ENCODE measurements around the gene MEIS2.
A peak's percentile ranks its signal among the peaks of the same experiment; 100 is the strongest.

Gene MEIS2

GRCh38 chr15:37102305-37103162 is 2.2 kb upstream of the MEIS2 start (continued):
- TF ChIP-seq, protein P1, sequence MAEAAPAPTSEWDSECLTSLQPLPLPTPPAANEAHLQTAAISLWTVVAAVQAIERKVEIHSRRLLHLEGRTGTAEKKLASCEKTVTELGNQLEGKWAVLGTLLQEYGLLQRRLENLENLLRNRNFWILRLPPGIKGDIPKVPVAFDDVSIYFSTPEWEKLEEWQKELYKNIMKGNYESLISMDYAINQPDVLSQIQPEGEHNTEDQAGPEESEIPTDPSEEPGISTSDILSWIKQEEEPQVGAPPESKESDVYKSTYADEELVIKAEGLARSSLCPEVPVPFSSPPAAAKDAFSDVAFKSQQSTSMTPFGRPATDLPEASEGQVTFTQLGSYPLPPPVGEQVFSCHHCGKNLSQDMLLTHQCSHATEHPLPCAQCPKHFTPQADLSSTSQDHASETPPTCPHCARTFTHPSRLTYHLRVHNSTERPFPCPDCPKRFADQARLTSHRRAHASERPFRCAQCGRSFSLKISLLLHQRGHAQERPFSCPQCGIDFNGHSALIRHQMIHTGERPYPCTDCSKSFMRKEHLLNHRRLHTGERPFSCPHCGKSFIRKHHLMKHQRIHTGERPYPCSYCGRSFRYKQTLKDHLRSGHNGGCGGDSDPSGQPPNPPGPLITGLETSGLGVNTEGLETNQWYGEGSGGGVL (tag by site-specific recombination; IDR thresholded peaks at IDR 0.05), result peak; percentile 22; the same call in 1 of the 2 replicates
- TF ChIP-seq ZNF184 (tag by site-specific recombination; IDR thresholded peaks at IDR 0.05), result no peak
- TF ChIP-seq, protein P2, sequence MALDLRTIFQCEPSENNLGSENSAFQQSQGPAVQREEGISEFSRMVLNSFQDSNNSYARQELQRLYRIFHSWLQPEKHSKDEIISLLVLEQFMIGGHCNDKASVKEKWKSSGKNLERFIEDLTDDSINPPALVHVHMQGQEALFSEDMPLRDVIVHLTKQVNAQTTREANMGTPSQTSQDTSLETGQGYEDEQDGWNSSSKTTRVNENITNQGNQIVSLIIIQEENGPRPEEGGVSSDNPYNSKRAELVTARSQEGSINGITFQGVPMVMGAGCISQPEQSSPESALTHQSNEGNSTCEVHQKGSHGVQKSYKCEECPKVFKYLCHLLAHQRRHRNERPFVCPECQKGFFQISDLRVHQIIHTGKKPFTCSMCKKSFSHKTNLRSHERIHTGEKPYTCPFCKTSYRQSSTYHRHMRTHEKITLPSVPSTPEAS (tag by site-specific recombination; IDR thresholded peaks at IDR 0.05), result 0 out of 2 replicates have a peak, but pooled peaks have one; percentile 19
- peak; percentile 37; the same call in 1 of the 2 replicates for TF ChIP-seq PRDM1 (tag by site-specific recombination; IDR thresholded peaks at IDR 0.05)
- TF ChIP-seq FEZF1 (tag by site-specific recombination; IDR thresholded peaks at IDR 0.05), result peak; percentile 71
- TF ChIP-seq, protein P3, sequence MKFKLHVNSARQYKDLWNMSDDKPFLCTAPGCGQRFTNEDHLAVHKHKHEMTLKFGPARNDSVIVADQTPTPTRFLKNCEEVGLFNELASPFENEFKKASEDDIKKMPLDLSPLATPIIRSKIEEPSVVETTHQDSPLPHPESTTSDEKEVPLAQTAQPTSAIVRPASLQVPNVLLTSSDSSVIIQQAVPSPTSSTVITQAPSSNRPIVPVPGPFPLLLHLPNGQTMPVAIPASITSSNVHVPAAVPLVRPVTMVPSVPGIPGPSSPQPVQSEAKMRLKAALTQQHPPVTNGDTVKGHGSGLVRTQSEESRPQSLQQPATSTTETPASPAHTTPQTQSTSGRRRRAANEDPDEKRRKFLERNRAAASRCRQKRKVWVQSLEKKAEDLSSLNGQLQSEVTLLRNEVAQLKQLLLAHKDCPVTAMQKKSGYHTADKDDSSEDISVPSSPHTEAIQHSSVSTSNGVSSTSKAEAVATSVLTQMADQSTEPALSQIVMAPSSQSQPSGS (tag by site-specific recombination; IDR thresholded peaks at IDR 0.05; ENCODE audit: low read depth), result no peak
- TF ChIP-seq ZXDB (tag by site-specific recombination; IDR thresholded peaks at IDR 0.05), result 0 out of 2 replicates have a peak, but pooled peaks have one; percentile 21
- TF ChIP-seq ZNF776 (tag by site-specific recombination; IDR thresholded peaks at IDR 0.05; ENCODE audit: borderline replicate concordance), result no peak
- TF ChIP-seq ZNF830 (tag by site-specific recombination; IDR thresholded peaks at IDR 0.05; ENCODE audit: low read depth), result no peak
- TF ChIP-seq, protein P4, sequence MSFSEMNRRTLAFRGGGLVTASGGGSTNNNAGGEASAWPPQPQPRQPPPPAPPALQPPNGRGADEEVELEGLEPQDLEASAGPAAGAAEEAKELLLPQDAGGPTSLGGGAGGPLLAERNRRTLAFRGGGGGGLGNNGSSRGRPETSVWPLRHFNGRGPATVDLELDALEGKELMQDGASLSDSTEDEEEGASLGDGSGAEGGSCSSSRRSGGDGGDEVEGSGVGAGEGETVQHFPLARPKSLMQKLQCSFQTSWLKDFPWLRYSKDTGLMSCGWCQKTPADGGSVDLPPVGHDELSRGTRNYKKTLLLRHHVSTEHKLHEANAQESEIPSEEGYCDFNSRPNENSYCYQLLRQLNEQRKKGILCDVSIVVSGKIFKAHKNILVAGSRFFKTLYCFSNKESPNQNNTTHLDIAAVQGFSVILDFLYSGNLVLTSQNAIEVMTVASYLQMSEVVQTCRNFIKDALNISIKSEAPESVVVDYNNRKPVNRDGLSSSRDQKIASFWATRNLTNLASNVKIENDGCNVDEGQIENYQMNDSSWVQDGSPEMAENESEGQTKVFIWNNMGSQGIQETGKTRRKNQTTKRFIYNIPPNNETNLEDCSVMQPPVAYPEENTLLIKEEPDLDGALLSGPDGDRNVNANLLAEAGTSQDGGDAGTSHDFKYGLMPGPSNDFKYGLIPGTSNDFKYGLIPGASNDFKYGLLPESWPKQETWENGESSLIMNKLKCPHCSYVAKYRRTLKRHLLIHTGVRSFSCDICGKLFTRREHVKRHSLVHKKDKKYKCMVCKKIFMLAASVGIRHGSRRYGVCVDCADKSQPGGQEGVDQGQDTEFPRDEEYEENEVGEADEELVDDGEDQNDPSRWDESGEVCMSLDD (tag by site-specific recombination; IDR thresholded peaks at IDR 0.05), result no peak
- no peak for TF ChIP-seq ZBTB1 (tag by site-specific recombination; IDR thresholded peaks at IDR 0.05)
- no peak for TF ChIP-seq ZNF140 (tag by site-specific recombination; IDR thresholded peaks at IDR 0.05)
- 0 out of 2 replicates have a peak, but pooled peaks have one; percentile 18 for TF ChIP-seq ZNF24 (tag by site-specific recombination; IDR thresholded peaks at IDR 0.05)
- no peak for TF ChIP-seq ZNF561 (tag by site-specific recombination; IDR thresholded peaks at IDR 0.05; ENCODE audit: borderline replicate concordance)
- TF ChIP-seq ZSCAN30 (tag by site-specific recombination; IDR thresholded peaks at IDR 0.05), result peak; percentile 49; the same call in 1 of the 2 replicates
- 0 out of 2 replicates have a peak, but pooled peaks have one; percentile 8 for TF ChIP-seq ZNF121 (tag by site-specific recombination; IDR thresholded peaks at IDR 0.05)
- peak; percentile 53; the same call in 1 of the 2 replicates for TF ChIP-seq ZBTB20 (tag by site-specific recombination; IDR thresholded peaks at IDR 0.05)
- no peak for TF ChIP-seq GLI2 (tag by site-specific recombination; IDR thresholded peaks at IDR 0.05; ENCODE audit: borderline replicate concordance, low read depth)
- no peak for TF ChIP-seq OVOL3 (tag by site-specific recombination; IDR thresholded peaks at IDR 0.05)
- peak; percentile 6; the same call in 1 of the 2 replicates for TF ChIP-seq IKZF3 (tag by site-specific recombination; IDR thresholded peaks at IDR 0.05)
- TF ChIP-seq ZSCAN5A (tag by site-specific recombination; IDR thresholded peaks at IDR 0.05), result no peak
- 0 out of 2 replicates have a peak, but pooled peaks have one; percentile 34 for TF ChIP-seq ZNF366 (tag by site-specific recombination; conservative IDR thresholded peaks at IDR 0.05)
- TF ChIP-seq ZSCAN16 (tag by site-specific recombination; IDR thresholded peaks at IDR 0.05), result no peak
- TF ChIP-seq ZNF19 (tag by site-specific recombination; IDR thresholded peaks at IDR 0.05; ENCODE audit: low read depth), result no peak
- 0 out of 2 replicates have a peak, but pooled peaks have one; percentile 23 for TF ChIP-seq ZNF501 (tag by site-specific recombination; IDR thresholded peaks at IDR 0.05)
- TF ChIP-seq, protein P5, sequence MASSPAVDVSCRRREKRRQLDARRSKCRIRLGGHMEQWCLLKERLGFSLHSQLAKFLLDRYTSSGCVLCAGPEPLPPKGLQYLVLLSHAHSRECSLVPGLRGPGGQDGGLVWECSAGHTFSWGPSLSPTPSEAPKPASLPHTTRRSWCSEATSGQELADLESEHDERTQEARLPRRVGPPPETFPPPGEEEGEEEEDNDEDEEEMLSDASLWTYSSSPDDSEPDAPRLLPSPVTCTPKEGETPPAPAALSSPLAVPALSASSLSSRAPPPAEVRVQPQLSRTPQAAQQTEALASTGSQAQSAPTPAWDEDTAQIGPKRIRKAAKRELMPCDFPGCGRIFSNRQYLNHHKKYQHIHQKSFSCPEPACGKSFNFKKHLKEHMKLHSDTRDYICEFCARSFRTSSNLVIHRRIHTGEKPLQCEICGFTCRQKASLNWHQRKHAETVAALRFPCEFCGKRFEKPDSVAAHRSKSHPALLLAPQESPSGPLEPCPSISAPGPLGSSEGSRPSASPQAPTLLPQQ (tag by site-specific recombination; IDR thresholded peaks at IDR 0.05), result 0 out of 2 replicates have a peak, but pooled peaks have one; percentile 33
- no peak for TF ChIP-seq ZNF16 (tag by site-specific recombination; IDR thresholded peaks at IDR 0.05; ENCODE audit: low read depth)
- no peak for TF ChIP-seq ZNF548 (tag by site-specific recombination; IDR thresholded peaks at IDR 0.05)
- TF ChIP-seq ZBTB17 (tag by site-specific recombination; IDR thresholded peaks at IDR 0.05), result peak; percentile 96

Data from HEK293 (cell line).